K562 (cell line): ENCODE results near the gene GNAL. TPM values are rescaled to one million over a fixed set of nuclear protein-coding genes. Genes with fewer than 3 reads are reported as not detected.

Experiments
- ATAC-seq: fragments of 200-7000 bp; cut with Tn5 transposase; 3 replicates; pipeline ENCODE4 v1.9.1; 2020; ENCODE audit warnings: moderate library complexity
- BruUV-seq: library from RNA; stranded (reverse); fragments of 400-500 nt; replicated peaks from 2 replicates; lab custom pipeline; 2021; lab: Mats Ljungman, UMichigan
- CTCF ChIA-PET: fragments of 300-600 bp; formaldehyde crosslinking; extraction: SDS; loops from one replicate; lab custom pipeline; 2021; ENCODE audit warnings: low intra/inter-chr PET ratio; lab: Yijun Ruan, JAX
- POLR2A ChIA-PET: fragments of 300-600, 350-650 bp; sonication (Branson Sonifier 250); formaldehyde crosslinking; extraction: SDS; loops from one replicate; lab custom pipeline; 2021; ENCODE audit warnings: antibody characterized with exemption, inconsistent platforms; lab: Yijun Ruan, JAX
- DNase-seq, 4 experiments: peaks; one replicate each; pipeline versions ENCODE4 v3.0.0 to v3.0.0-alpha.2; 2011 to 2018; ENCODE audit warnings: low spot score in 3 of 4, mixed read lengths in 3 of 4; ENCODE audit errors: extremely low read depth in 1 of 4
- FAIRE-seq: peaks from 2 replicates; lab custom pipeline; 2011; peaks lifted over from hg19 to GRCh38; lab: Jason Lieb, UNC
- H2AFZ ChIP-seq: 2 replicates; pipeline ENCODE4 v1.6.0; 2011; ENCODE audit warnings: low read depth, low read length, control low read depth, inconsistent platforms
- H3K27ac ChIP-seq: fragments of 200-600 bp; 3 replicates; pipeline ENCODE4 v1.8.0; 2011; ENCODE audit warnings: low read depth, mild to moderate bottlenecking, control low read depth, inconsistent platforms, low read length, moderate library complexity, mixed read lengths; ENCODE audit errors: extremely low read depth
- H3K27me3 ChIP-seq, 2 experiments: fragments of 300-600 bp in 1 of 2; 2 replicates in 1 of 2; 3 replicates in 1 of 2; pipeline versions ENCODE4 v1.6.0 to v1.8.0; 2011; ENCODE audit warnings: inconsistent platforms in 2 of 2, low read length in 2 of 2, mild to moderate bottlenecking in 1 of 2, mixed read lengths in 1 of 2, moderate library complexity in 1 of 2; ENCODE audit not compliant: control insufficient read depth in 2 of 2, insufficient read depth in 2 of 2
- H3K36me3 ChIP-seq: fragments of 300-600 bp; 3 replicates; pipeline ENCODE4 v1.8.0; 2011; ENCODE audit warnings: mild to moderate bottlenecking, low read length, inconsistent platforms; ENCODE audit not compliant: control insufficient read depth, insufficient read depth
- H3K4me1 ChIP-seq, 2 experiments: fragments of 200-600 bp in 1 of 2; replicated peaks in 1 of 2; 2 replicates in 1 of 2; 3 replicates in 1 of 2; pipeline versions ENCODE4 v1.5.1 to v1.8.0; 2011; ENCODE audit warnings: inconsistent platforms in 2 of 2, low read length in 2 of 2, mild to moderate bottlenecking in 1 of 2, mixed read lengths in 1 of 2, moderate library complexity in 1 of 2; ENCODE audit not compliant: control insufficient read depth in 2 of 2, insufficient read depth in 2 of 2
- H3K4me2 ChIP-seq: 2 replicates; pipeline ENCODE4 v1.6.1; 2011; ENCODE audit warnings: low read length, control low read depth, inconsistent platforms, mixed read lengths; ENCODE audit not compliant: insufficient read depth
- H3K4me3 ChIP-seq: fragments of 200-600 bp; sonication (generic), shearing (Covaris generic); 2 replicates; pipeline ENCODE4 v1.5.1; 2016; ENCODE audit warnings: control low read depth, inconsistent platforms
- H3K79me2 ChIP-seq: fragments of 200-600 bp; 3 replicates; pipeline ENCODE4 v1.8.0; 2011; ENCODE audit warnings: low read length, inconsistent platforms; ENCODE audit not compliant: control insufficient read depth, insufficient read depth
- H3K9ac ChIP-seq, 2 experiments: 2 replicates each; pipeline versions ENCODE4 v1.6.0 to v1.6.1; 2011; ENCODE audit warnings: low read depth in 2 of 2, low read length in 2 of 2, control low read depth in 1 of 2, inconsistent platforms in 1 of 2, mild to moderate bottlenecking in 1 of 2, mixed read lengths in 1 of 2; ENCODE audit not compliant: insufficient read depth in 1 of 2
- H3K9me1 ChIP-seq: one replicate; pipeline ENCODE4 v1.6.0; 2011; ENCODE audit warnings: inconsistent platforms, mild to moderate bottlenecking, low read length, moderate library complexity; ENCODE audit not compliant: control insufficient read depth, insufficient read depth
- H3K9me3 ChIP-seq: replicated peaks from 2 replicates; pipeline ENCODE4 v1.5.1; 2011; ENCODE audit warnings: low read depth, low read length, inconsistent platforms; ENCODE audit not compliant: control insufficient read depth, insufficient read depth
- H4K20me1 ChIP-seq: replicated peaks from 2 replicates; pipeline ENCODE4 v1.6.1; 2011; ENCODE audit warnings: low read length, inconsistent platforms, mixed read lengths; ENCODE audit not compliant: control insufficient read depth, insufficient read depth
- CSDE1 ChIP-seq, 2 experiments: fragments of 450-650 bp; IDR thresholded peaks; 2 replicates each; pipeline ENCODE4 v1.6.1; 2016; ENCODE audit warnings: mild to moderate bottlenecking in 1 of 2
- DIDO1 ChIP-seq: fragments of 450-650 bp; IDR thresholded peaks from 2 replicates; pipeline ENCODE4 v1.6.1; 2016; ENCODE audit warnings: low read depth, missing biosample characterization, missing genetic modification characterization
- ELF2 ChIP-seq: fragments of 250-450 bp; sonication (Bioruptor Pico); IDR thresholded peaks from 2 replicates; pipeline ENCODE4 v1.5.0; 2021; ENCODE audit warnings: mild to moderate bottlenecking
- EWSR1 ChIP-seq: fragments of 450-650 bp; IDR thresholded peaks from 2 replicates; pipeline ENCODE4 v1.6.1; 2018; ENCODE audit warnings: borderline replicate concordance, mild to moderate bottlenecking, low read depth, moderate library complexity; ENCODE audit not compliant: partially characterized antibody
- GABPB2 ChIP-seq: fragments of 250-450 bp; sonication (Bioruptor Pico); conservative IDR thresholded peaks from 2 replicates; pipeline ENCODE4 v1.5.1; 2021; ENCODE audit warnings: mild to moderate bottlenecking
- ILK ChIP-seq: fragments of 450-650 bp; IDR thresholded peaks from 2 replicates; pipeline ENCODE4 v1.6.1; 2016; ENCODE audit warnings: missing genetic modification characterization, low read depth, mild to moderate bottlenecking, missing compliant biosample characterization, moderate library complexity, borderline replicate concordance
- KDM1A ChIP-seq, 2 experiments: fragments of 450-650 bp; IDR thresholded peaks; 2 replicates each; pipeline ENCODE4 v1.6.1; 2016; ENCODE audit warnings: mild to moderate bottlenecking in 2 of 2
- MAFK ChIP-seq: IDR thresholded peaks from 2 replicates; pipeline ENCODE4 v1.6.1; 2011; ENCODE audit warnings: low read length, improper control_type of control experiment
- RBM22 ChIP-seq: fragments of 200-400 bp; formaldehyde crosslinking; IDR thresholded peaks from 2 replicates; pipeline ENCODE4 v1.6.1; 2018; ENCODE audit warnings: low read length, low read depth; ENCODE audit not compliant: poor library complexity, severe bottlenecking
- RBM39 ChIP-seq: fragments of 200-400 bp; formaldehyde crosslinking; optimal IDR thresholded peaks from 2 replicates; pipeline ENCODE3; 2018; ENCODE audit warnings: low read depth, low read length
- TAF1 ChIP-seq: IDR thresholded peaks from 2 replicates; pipeline ENCODE4 v1.6.1; 2011; ENCODE audit warnings: mild to moderate bottlenecking, low read length, moderate library complexity; ENCODE audit not compliant: insufficient read depth, control insufficient read depth, severe bottlenecking; ENCODE audit errors: extremely low read depth
- WGBS: fragments of 100-300 bp; shearing (Covaris generic); methylation state at CpG from one replicate; pipeline ENCODE4 v1.1.6; 2016; ENCODE audit warnings: low coverage, mixed read lengths; ENCODE audit not compliant: insufficient coverage; ENCODE audit errors: missing lambda C conversion rate; 5-methylcytosine and 5-hydroxymethylcytosine counted together
- in situ Hi-C: fragments of 300-500 bp; cut with MboI; formaldehyde crosslinking; loops from 4 replicates; pipeline ENCODE4 v1.15.0; 2018; ENCODE audit warnings: inconsistent platforms, mixed read lengths
- intact Hi-C: fragments of 100-400 bp; cut with micrococcal nuclease; formaldehyde crosslinking; loops from 2 replicates; pipeline ENCODE4 v1.14.2; 2022
- polyA plus RNA-seq, 8 experiments: library from polyadenylated mRNA; depleted of rRNA in 4 of 8; stranded (reverse) in 5 of 8; unstranded in 3 of 8; fragments of >200 nt; fragmentation: Nextera tagmentation in 2 of 8; fragmentation: Illumina TruSeq in 1 of 8; extraction: Ambion mirVana in 2 of 8; extraction: Trizol in 1 of 8; gene quantifications; 2 replicates each; pipeline versions ENCODE4 v1.2.1 to v1.2.3, GENCODE V29; 2011 to 2014; ENCODE audit warnings: inconsistent platforms in 1 of 8, missing spikeins in 1 of 8
- total RNA-seq, 7 experiments: library from RNA; depleted of rRNA in 6 of 7; stranded (reverse); fragments of >200 nt in 6 of 7; fragmentation: Illumina TruSeq in 2 of 7; extraction: Trizol in 2 of 7; gene quantifications; 2 replicates each; pipeline versions ENCODE4 v1.2.1 to v1.2.3, GENCODE V29; 2011 to 2021; ENCODE audit warnings: low replicate concordance in 1 of 7
- TF ChIP-seq, protein P1 (sequence below): fragments of 250-450 bp; sonication (Bioruptor Pico); IDR thresholded peaks from 2 replicates; pipeline ENCODE4 v1.5.0; 2021; ENCODE audit warnings: mild to moderate bottlenecking, borderline replicate concordance
- TF ChIP-seq, protein P2 (sequence below): sonication (generic); formaldehyde crosslinking; IDR thresholded peaks from 2 replicates; pipeline ENCODE4 v1.8.0; 2023; ENCODE audit warnings: missing genetic modification reagents, mild to moderate bottlenecking, borderline replicate concordance

The GNAL gene
- total and polyA plus RNA-seq, 9 of the 15 experiments (the other 6 are each of a cell fraction or from before 2014, with no cell fraction given): under 0.01 to 0.10 (median 0.01) TPM; not detected in 5

DNA sequence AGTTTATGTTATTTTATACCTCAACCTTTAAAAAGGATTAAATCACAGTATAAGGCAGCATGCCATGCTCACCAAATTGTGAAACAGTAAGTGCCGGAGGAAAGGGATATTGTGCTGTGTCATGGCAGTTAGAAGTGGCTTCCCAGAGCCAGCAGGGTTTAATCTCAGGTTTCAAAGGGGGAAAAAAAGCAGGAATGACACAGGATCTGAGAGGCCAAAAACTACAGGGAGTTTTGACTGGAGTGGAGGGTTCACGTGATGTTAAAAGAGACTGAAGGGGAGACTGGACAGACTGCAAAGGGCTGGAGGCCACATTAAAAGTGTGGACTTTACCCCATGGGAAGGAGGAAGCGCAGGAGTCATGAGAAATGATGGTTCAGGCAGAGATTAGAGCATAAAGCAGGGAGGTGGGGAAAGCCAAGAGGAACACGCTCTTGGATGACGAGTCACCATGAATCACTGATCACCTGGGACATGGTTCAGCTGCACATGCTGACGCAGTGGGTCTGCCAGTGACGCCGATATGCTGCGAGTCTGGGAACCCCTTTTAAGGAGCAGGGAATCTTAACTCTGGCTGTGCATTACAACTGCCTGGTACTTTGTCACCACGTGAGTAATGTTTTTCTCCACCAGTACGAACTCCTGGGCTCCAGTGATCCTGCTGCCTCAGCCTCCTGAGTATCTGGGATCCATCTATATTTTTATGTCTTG lies 168.3 kb downstream of the GNAL start:
- ATAC-seq (peak; percentile 62), DNase-seq (peak; percentile 41 to 73 (median 52)), FAIRE-seq (peak; percentile 37)
- peak overlapping the region; percentile 53 for H2AFZ ChIP-seq
- 3% methylated on average over 11 of the region's 11 CpGs for WGBS
- H4K20me1 ChIP-seq: no peaks in the 10 kb centered on the region
- H3K4me1 ChIP-seq: peaks cover 24 to 28% of the 10 kb centered on the region in 2 experiments
- CTCF ChIA-PET: no interaction called here
- intact Hi-C loops: no loop called here
- in situ Hi-C loops: no loop called here
- no peaks in the 10 kb centered on the region for H3K36me3 ChIP-seq
- peak overlapping the region; percentile 53; the same call in 1 of the 2 replicates for H3K4me2 ChIP-seq
- BruUV-seq: no TSS peak
- peak overlapping the region; percentile 24 to 31; a peak in 1 of 4 replicates for H3K9ac ChIP-seq
- POLR2A ChIA-PET: interaction anchor here (0.7 kb wide), 1 partner anchor 9 kb away, joined by 3 read pairs; no protein-coding TSS in a partner anchor
- H3K9me3 ChIP-seq: no peaks in the 10 kb centered on the region
- H3K79me2 ChIP-seq: peaks cover 12% of the 10 kb centered on the region
- no peaks in the 10 kb centered on the region for H3K9me1 ChIP-seq
- peak overlapping the region; percentile 43; the same call in 1 of the 3 replicates for H3K27ac ChIP-seq
- no peaks in the 10 kb centered on the region for H3K27me3 ChIP-seq
- H3K4me3 ChIP-seq: no peak overlapping the region
- TF ChIP-seq GABPB2 (CRISPR knock-in tag): no peak
- TF ChIP-seq, protein P1, sequence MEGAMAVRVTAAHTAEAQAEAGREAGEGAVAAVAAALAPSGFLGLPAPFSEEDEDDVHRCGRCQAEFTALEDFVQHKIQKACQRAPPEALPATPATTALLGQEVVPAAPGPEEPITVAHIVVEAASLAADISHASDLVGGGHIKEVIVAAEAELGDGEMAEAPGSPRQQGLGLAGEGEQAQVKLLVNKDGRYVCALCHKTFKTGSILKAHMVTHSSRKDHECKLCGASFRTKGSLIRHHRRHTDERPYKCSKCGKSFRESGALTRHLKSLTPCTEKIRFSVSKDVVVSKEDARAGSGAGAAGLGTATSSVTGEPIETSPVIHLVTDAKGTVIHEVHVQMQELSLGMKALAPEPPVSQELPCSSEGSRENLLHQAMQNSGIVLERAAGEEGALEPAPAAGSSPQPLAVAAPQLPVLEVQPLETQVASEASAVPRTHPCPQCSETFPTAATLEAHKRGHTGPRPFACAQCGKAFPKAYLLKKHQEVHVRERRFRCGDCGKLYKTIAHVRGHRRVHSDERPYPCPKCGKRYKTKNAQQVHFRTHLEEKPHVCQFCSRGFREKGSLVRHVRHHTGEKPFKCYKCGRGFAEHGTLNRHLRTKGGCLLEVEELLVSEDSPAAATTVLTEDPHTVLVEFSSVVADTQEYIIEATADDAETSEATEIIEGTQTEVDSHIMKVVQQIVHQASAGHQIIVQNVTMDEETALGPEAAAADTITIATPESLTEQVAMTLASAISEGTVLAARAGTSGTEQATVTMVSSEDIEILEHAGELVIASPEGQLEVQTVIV: no peak
- no peak for TF ChIP-seq ELF2 (CRISPR knock-in tag)
- no peak for TF ChIP-seq DIDO1 (tag)
- no peak for TF ChIP-seq ILK (tag)
- no peak for TF ChIP-seq RBM39
- no peak for TF ChIP-seq TAF1
- TF ChIP-seq CSDE1 (IDR thresholded peaks at IDR 0.05): no peak
- TF ChIP-seq MAFK: peak; percentile 69
- TF ChIP-seq RBM22: no peak
- no peak for TF ChIP-seq EWSR1
- peak; percentile 84 to 87; a peak in 3 of 4 replicates for TF ChIP-seq KDM1A (IDR thresholded peaks at IDR 0.05)
- TF ChIP-seq, protein P2, sequence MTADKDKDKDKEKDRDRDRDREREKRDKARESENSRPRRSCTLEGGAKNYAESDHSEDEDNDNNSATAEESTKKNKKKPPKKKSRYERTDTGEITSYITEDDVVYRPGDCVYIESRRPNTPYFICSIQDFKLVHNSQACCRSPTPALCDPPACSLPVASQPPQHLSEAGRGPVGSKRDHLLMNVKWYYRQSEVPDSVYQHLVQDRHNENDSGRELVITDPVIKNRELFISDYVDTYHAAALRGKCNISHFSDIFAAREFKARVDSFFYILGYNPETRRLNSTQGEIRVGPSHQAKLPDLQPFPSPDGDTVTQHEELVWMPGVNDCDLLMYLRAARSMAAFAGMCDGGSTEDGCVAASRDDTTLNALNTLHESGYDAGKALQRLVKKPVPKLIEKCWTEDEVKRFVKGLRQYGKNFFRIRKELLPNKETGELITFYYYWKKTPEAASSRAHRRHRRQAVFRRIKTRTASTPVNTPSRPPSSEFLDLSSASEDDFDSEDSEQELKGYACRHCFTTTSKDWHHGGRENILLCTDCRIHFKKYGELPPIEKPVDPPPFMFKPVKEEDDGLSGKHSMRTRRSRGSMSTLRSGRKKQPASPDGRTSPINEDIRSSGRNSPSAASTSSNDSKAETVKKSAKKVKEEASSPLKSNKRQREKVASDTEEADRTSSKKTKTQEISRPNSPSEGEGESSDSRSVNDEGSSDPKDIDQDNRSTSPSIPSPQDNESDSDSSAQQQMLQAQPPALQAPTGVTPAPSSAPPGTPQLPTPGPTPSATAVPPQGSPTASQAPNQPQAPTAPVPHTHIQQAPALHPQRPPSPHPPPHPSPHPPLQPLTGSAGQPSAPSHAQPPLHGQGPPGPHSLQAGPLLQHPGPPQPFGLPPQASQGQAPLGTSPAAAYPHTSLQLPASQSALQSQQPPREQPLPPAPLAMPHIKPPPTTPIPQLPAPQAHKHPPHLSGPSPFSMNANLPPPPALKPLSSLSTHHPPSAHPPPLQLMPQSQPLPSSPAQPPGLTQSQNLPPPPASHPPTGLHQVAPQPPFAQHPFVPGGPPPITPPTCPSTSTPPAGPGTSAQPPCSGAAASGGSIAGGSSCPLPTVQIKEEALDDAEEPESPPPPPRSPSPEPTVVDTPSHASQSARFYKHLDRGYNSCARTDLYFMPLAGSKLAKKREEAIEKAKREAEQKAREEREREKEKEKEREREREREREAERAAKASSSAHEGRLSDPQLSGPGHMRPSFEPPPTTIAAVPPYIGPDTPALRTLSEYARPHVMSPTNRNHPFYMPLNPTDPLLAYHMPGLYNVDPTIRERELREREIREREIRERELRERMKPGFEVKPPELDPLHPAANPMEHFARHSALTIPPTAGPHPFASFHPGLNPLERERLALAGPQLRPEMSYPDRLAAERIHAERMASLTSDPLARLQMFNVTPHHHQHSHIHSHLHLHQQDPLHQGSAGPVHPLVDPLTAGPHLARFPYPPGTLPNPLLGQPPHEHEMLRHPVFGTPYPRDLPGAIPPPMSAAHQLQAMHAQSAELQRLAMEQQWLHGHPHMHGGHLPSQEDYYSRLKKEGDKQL (CRISPR knock-in tag): no peak
